Endothelial cell of umbilical vein (primary cell): ENCODE data around the gene CNKSR3. TPM values are rescaled to one million over a fixed set of nuclear protein-coding genes. Genes with fewer than 3 reads are reported as not detected.

Experiments
- BruUV-seq: library from RNA; stranded (reverse); fragments of 400-500 nt; replicated peaks from 2 replicates; lab custom pipeline; 2021; lab: Mats Ljungman, UMichigan
- CTCF ChIA-PET: fragments of 300-600, 350-600 bp; sonication (Branson Sonifier 250); formaldehyde crosslinking; loops from one replicate; lab custom pipeline; 2021; ENCODE audit warnings: antibody characterized with exemption, inconsistent platforms; lab: Charles Lee
- POLR2A ChIA-PET: fragments of 300-600, 350-600 bp; sonication (Branson Sonifier 250); formaldehyde crosslinking; loops from one replicate; lab custom pipeline; 2021; ENCODE audit warnings: antibody characterized with exemption, inconsistent platforms; lab: Charles Lee
- DNase-seq: peaks from one replicate; pipeline ENCODE4 v3.0.0-alpha.2; 2011; ENCODE audit warnings: low read depth, low spot score
- FAIRE-seq: peaks from 2 replicates; lab custom pipeline; 2011; peaks lifted over from hg19 to GRCh38; lab: Jason Lieb, UNC
- H2AFZ ChIP-seq: 2 replicates; pipeline ENCODE4 v1.6.0; 2012; ENCODE audit warnings: low read depth, low read length, control low read depth, inconsistent platforms
- H3K27ac ChIP-seq: 2 replicates; pipeline ENCODE4 v1.5.1; 2011; ENCODE audit warnings: low read depth, mild to moderate bottlenecking, control low read depth, low read length, moderate library complexity; ENCODE audit not compliant: insufficient read depth
- H3K27me3 ChIP-seq, 2 experiments: 2 replicates each; pipeline versions ENCODE4 v1.6.0 to v1.6.1; 2011; ENCODE audit warnings: low read length in 2 of 2, mixed read lengths in 1 of 2; ENCODE audit not compliant: control insufficient read depth in 2 of 2, insufficient read depth in 2 of 2
- H3K36me3 ChIP-seq, 2 experiments: 2 replicates in 1 of 2; 3 replicates in 1 of 2; pipeline ENCODE4 v1.5.1; 2011; ENCODE audit warnings: low read length in 2 of 2, mild to moderate bottlenecking in 1 of 2, moderate library complexity in 1 of 2; ENCODE audit not compliant: control insufficient read depth in 2 of 2, insufficient read depth in 2 of 2; ENCODE audit errors: extremely low read depth in 1 of 2
- H3K4me1 ChIP-seq: 3 replicates; pipeline ENCODE4 v1.5.1; 2011; ENCODE audit warnings: mild to moderate bottlenecking, low read length; ENCODE audit not compliant: control insufficient read depth, insufficient read depth; ENCODE audit errors: extremely low read depth
- H3K4me2 ChIP-seq: 2 replicates; pipeline ENCODE4 v1.6.1; 2011; ENCODE audit warnings: low read length, control low read depth, mixed read lengths; ENCODE audit not compliant: insufficient read depth
- H3K4me3 ChIP-seq, 3 experiments: fragments of 200-600 bp in 1 of 3; sonication (generic), shearing (Covaris generic) in 1 of 3; replicated peaks in 1 of 3; 2 replicates each; pipeline ENCODE4 v1.5.1; 2011 to 2016; ENCODE audit warnings: control low read depth in 3 of 3, low read length in 3 of 3, mild to moderate bottlenecking in 2 of 3, inconsistent platforms in 1 of 3, low read depth in 1 of 3, moderate library complexity in 1 of 3; ENCODE audit not compliant: insufficient read depth in 1 of 3
- H3K79me2 ChIP-seq: 2 replicates; pipeline ENCODE4 v1.6.0; 2012; ENCODE audit warnings: low read length, inconsistent platforms; ENCODE audit not compliant: control insufficient read depth, insufficient read depth
- H3K9ac ChIP-seq: replicated peaks from 2 replicates; pipeline ENCODE3; 2011; ENCODE audit warnings: low read length, control low read depth; ENCODE audit not compliant: insufficient read depth; ENCODE audit errors: extremely low read depth
- H3K9me1 ChIP-seq: replicated peaks from 3 replicates; pipeline ENCODE4 v1.6.0; 2011; ENCODE audit warnings: mild to moderate bottlenecking, low read length; ENCODE audit not compliant: control insufficient read depth, insufficient read depth; ENCODE audit errors: extremely low read depth
- H3K9me3 ChIP-seq: replicated peaks from 2 replicates; pipeline ENCODE4 v1.5.1; 2012; ENCODE audit warnings: low read length, inconsistent platforms; ENCODE audit not compliant: control insufficient read depth, insufficient read depth
- H4K20me1 ChIP-seq: replicated peaks from 2 replicates; pipeline ENCODE3; 2011; ENCODE audit warnings: mild to moderate bottlenecking, low read length; ENCODE audit not compliant: control insufficient read depth, insufficient read depth; ENCODE audit errors: extremely low read depth
- EZH2 ChIP-seq: IDR thresholded peaks from 2 replicates; pipeline ENCODE4 v1.6.1; 2012; ENCODE audit warnings: borderline replicate concordance, low read depth, mild to moderate bottlenecking, moderate library complexity, low read length, inconsistent platforms; ENCODE audit not compliant: severe bottlenecking
- FOS ChIP-seq: IDR thresholded peaks from 2 replicates; pipeline ENCODE4 v1.6.1; 2011; ENCODE audit warnings: mild to moderate bottlenecking, low read length, moderate library complexity, borderline replicate concordance; ENCODE audit not compliant: insufficient read depth
- GATA2 ChIP-seq: IDR thresholded peaks from 2 replicates; pipeline ENCODE4 v1.7.0; 2011; ENCODE audit warnings: low read depth, mild to moderate bottlenecking, moderate library complexity, mixed read lengths, low read length; ENCODE audit not compliant: insufficient read length, insufficient read depth
- JUN ChIP-seq: IDR thresholded peaks from 2 replicates; pipeline ENCODE4 v1.6.1; 2011; ENCODE audit warnings: borderline replicate concordance, low read depth; ENCODE audit not compliant: insufficient read length, insufficient read depth
- MYC ChIP-seq: IDR thresholded peaks from one replicate; pipeline ENCODE4 v1.6.1; 2011; ENCODE audit warnings: mild to moderate bottlenecking, low read depth, low read length
- POLR2A ChIP-seq: IDR thresholded peaks from 2 replicates; pipeline ENCODE4 v1.6.1; 2012; ENCODE audit warnings: low read depth, mild to moderate bottlenecking, control low read depth, low read length
- POLR2AphosphoS5 ChIP-seq: IDR thresholded peaks from 2 replicates; pipeline ENCODE4 v1.6.1; 2012; ENCODE audit warnings: low read depth, mild to moderate bottlenecking, control low read depth, low read length, moderate library complexity; ENCODE audit not compliant: insufficient read depth
- dilution Hi-C: fragments of 300-500 bp; cut with MboI; formaldehyde crosslinking; loops from one replicate; pipeline ENCODE4 v1.15.0; 2019; ENCODE audit warnings: low sequenced_read_pairs; ENCODE audit not compliant: extremely low pct_ligation_motif_present
- intact Hi-C: fragments of 100-400 bp; cut with micrococcal nuclease; formaldehyde crosslinking; loops from one replicate; pipeline ENCODE4 v1.10.0; 2022
- polyA plus RNA-seq, 4 experiments: library from polyadenylated mRNA; depleted of rRNA in 3 of 4; stranded (reverse) in 3 of 4; unstranded in 1 of 4; fragments of >200 nt; gene quantifications; 2 replicates each; pipeline versions ENCODE4 v1.2.1 to v1.2.3, GENCODE V29; 2011 to 2012; ENCODE audit warnings: missing spikeins in 1 of 4
- total RNA-seq: library from RNA; stranded (reverse); gene quantifications from 2 replicates; pipeline ENCODE4 v1.2.3, GENCODE V29; 2021
- TF ChIP-seq, protein P1 (sequence below): IDR thresholded peaks from 2 replicates; pipeline ENCODE4 v1.6.1; 2011; ENCODE audit not compliant: insufficient read depth, insufficient read length
- TF ChIP-seq, protein P2 (sequence below), 2 donors: IDR thresholded peaks; 1 replicate in 1 of 2; 2 replicates in 1 of 2; pipeline ENCODE4 v1.5.1; 2011; ENCODE audit warnings: low read length in 2 of 2, mild to moderate bottlenecking in 2 of 2, moderate library complexity in 2 of 2, control low read depth in 1 of 2, inconsistent platforms in 1 of 2, low read depth in 1 of 2; ENCODE audit not compliant: insufficient read depth in 1 of 2; ENCODE audit errors: extremely low read depth in 1 of 2

Gene CNKSR3
- total and polyA plus RNA-seq, 2 donors (not counting 3 experiments of a cell fraction or from before 2014, with no cell fraction given): 2.3 to 15.6 TPM

DNA sequence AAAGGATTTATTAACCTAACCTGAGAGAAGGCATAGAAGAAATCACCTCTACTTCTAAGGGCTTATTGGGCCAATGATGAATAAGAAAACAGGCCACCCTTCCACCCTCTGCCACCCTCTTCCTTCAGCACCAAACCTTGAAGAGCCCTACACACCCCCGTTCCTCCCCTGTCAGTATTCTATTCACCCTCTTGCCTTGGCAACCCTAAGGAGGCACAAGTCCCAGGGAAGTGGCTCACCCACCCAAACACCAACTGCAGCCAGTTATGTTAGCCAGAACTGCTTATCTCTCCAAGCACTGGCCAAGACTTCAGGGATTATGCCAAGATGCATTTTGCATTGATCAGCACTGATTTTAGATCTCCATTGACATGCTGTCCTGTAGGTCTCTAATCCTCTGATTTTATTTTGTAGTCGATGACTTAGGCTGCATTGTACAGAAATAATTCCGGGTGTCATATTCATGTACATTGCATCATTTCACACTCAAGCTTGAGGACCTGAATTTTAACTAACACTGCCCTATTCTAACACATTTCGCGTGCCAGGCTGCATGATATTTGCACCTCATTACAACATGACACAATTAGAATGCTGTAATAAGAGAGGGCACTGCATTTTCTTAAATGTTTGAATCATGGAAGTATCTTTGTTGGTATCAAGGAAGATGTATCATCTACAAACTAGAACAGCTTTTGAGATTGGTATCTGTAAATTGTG, 15.7 kb downstream of the CNKSR3 start:
- DNase-seq: no peak
- TF ChIP-seq FOS (no peak), EZH2 (no peak), POLR2A (no peak), POLR2AphosphoS5 (no peak), GATA2 (no peak), JUN (no peak), MYC (no peak)
- TF ChIP-seq, protein P1, sequence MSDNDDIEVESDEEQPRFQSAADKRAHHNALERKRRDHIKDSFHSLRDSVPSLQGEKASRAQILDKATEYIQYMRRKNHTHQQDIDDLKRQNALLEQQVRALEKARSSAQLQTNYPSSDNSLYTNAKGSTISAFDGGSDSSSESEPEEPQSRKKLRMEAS: no peak
- TF ChIP-seq, protein P2, sequence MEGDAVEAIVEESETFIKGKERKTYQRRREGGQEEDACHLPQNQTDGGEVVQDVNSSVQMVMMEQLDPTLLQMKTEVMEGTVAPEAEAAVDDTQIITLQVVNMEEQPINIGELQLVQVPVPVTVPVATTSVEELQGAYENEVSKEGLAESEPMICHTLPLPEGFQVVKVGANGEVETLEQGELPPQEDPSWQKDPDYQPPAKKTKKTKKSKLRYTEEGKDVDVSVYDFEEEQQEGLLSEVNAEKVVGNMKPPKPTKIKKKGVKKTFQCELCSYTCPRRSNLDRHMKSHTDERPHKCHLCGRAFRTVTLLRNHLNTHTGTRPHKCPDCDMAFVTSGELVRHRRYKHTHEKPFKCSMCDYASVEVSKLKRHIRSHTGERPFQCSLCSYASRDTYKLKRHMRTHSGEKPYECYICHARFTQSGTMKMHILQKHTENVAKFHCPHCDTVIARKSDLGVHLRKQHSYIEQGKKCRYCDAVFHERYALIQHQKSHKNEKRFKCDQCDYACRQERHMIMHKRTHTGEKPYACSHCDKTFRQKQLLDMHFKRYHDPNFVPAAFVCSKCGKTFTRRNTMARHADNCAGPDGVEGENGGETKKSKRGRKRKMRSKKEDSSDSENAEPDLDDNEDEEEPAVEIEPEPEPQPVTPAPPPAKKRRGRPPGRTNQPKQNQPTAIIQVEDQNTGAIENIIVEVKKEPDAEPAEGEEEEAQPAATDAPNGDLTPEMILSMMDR (IDR thresholded peaks at IDR 0.05; ENCODE audit: extremely low read depth in 1 of 2, insufficient read depth in 1 of 2, low read depth in 1 of 2, low read length in 2 of 2): no peak
- FAIRE-seq: no peak
- Histone ChIP-seq H3K4me2 (no peak overlapping the region), H3K4me3 (no peak overlapping the region), H3K9ac (no peak overlapping the region), H3K79me2 (no peaks in the 10 kb centered on the region), H3K27ac (no peak overlapping the region), H3K27me3 (no peaks in the 10 kb centered on the region), H3K4me1 (peaks cover 11% of the 10 kb centered on the region), H3K9me1 (no peaks in the 10 kb centered on the region), H3K36me3 (no peaks in the 10 kb centered on the region), H4K20me1 (no peaks in the 10 kb centered on the region), H2AFZ (no peak overlapping the region), H3K9me3 (no peaks in the 10 kb centered on the region)
- no TSS peak for BruUV-seq
- ChIA-PET POLR2A (no interaction called here), CTCF (interaction anchor here (1.6 kb wide), 1 partner anchor 13 kb away, joined by 5 read pairs; no protein-coding TSS in a partner anchor)
- intact Hi-C loops (no loop called here), dilution Hi-C loops (no loop called here)
